GM19468 (cell line): ENCODE data around the gene MYO10.

Experiments
- ATAC-seq: cut with Tn5 transposase; IDR thresholded peaks from one replicate; pipeline ENCODE4 v1.9.1; 2021; ENCODE audit warnings: mild to moderate bottlenecking, moderate library complexity, moderate number of reproducible peaks; ENCODE audit not compliant: unreplicated experiment; ENCODE audit errors: extremely low read depth

Gene MYO10

GRCh38 chr5:16691731-16692130 is 244.4 kb downstream of the MYO10 start:
- no peak for ATAC-seq

- ATAC-seq: peak; percentile 85
Measured at GRCh38 chr5:16690243-16690852, 245.7 kb downstream of the MYO10 start.

- no peak for ATAC-seq
Measured at GRCh38 chr5:16687898-16688297, 248.2 kb downstream of the MYO10 start.

- ATAC-seq: no peak
Measured at GRCh38 chr5:16685069-16685468, 251.0 kb downstream of the MYO10 start.

- ATAC-seq: no peak
Measured at GRCh38 chr5:16681876-16682275, 254.2 kb downstream of the MYO10 start.

GRCh38 chr5:16679863-16680262 is 256.2 kb downstream of the MYO10 start:
- ATAC-seq: no peak

- ATAC-seq: no peak
Measured at GRCh38 chr5:16679190-16679589, 256.9 kb downstream of the MYO10 start.

- no peak for ATAC-seq
Measured at GRCh38 chr5:16675806-16676205, 260.3 kb downstream of the MYO10 start.

GRCh38 chr5:16674750-16675149 is 261.3 kb downstream of the MYO10 start:
- no peak for ATAC-seq

- no peak for ATAC-seq
Measured at GRCh38 chr5:16673241-16674201, 262.6 kb downstream of the MYO10 start.

- ATAC-seq: no peak
Measured at GRCh38 chr5:16671208-16671607, 264.9 kb downstream of the MYO10 start.

- ATAC-seq: no peak
Measured at GRCh38 chr5:16669776-16670175, 266.3 kb downstream of the MYO10 start.

GRCh38 chr5:16668631-16669030 is 267.5 kb downstream of the MYO10 start:
- no peak for ATAC-seq

- no peak for ATAC-seq
Measured at GRCh38 chr5:16668194-16668593, 267.9 kb downstream of the MYO10 start.

GRCh38 chr5:16666883-16667398 is 269.1 kb downstream of the MYO10 start:
- no peak for ATAC-seq

- no peak for ATAC-seq
Measured at GRCh38 chr5:16666130-16666882, 269.8 kb downstream of the MYO10 start.

- ATAC-seq: no peak
Measured at GRCh38 chr5:16665601-16666000, 270.5 kb downstream of the MYO10 start.

- no peak for ATAC-seq
Measured at GRCh38 chr5:16664368-16664767, 271.7 kb downstream of the MYO10 start.

- ATAC-seq: no peak
Measured at GRCh38 chr5:16663840-16664239, 272.2 kb downstream of the MYO10 start.

GRCh38 chr5:16661713-16662112 is 274.4 kb downstream of the MYO10 start:
- ATAC-seq: no peak

GRCh38 chr5:16660982-16661381 is 275.1 kb downstream of the MYO10 start:
- no peak for ATAC-seq
